ENCODE measurements around the gene ZNF668. TPM values are rescaled to one million over a fixed set of nuclear protein-coding genes. Genes with fewer than 3 reads are reported as not detected.
A peak's percentile ranks its signal among the peaks of the same experiment; 100 is the strongest.

ZNF668 gene
- total RNA-seq, 1 experiment from 2014 or later, result 52.0 TPM

GRCh38 chr16:31063843-31064611, 10.0 kb downstream of the ZNF668 start:
- no peak for DNase-seq (ENCODE audit: low spot score)
- in situ Hi-C loops (cut with HindIII; ENCODE audit: low sequenced_read_pairs), result no loop called here

- in situ Hi-C loops (cut with HindIII; ENCODE audit: low sequenced_read_pairs), result no loop called here
- no peak for DNase-seq (ENCODE audit: low spot score)
Observed at GRCh38 chr16:31063495-31063842, 10.6 kb downstream of the ZNF668 start.

DNA sequence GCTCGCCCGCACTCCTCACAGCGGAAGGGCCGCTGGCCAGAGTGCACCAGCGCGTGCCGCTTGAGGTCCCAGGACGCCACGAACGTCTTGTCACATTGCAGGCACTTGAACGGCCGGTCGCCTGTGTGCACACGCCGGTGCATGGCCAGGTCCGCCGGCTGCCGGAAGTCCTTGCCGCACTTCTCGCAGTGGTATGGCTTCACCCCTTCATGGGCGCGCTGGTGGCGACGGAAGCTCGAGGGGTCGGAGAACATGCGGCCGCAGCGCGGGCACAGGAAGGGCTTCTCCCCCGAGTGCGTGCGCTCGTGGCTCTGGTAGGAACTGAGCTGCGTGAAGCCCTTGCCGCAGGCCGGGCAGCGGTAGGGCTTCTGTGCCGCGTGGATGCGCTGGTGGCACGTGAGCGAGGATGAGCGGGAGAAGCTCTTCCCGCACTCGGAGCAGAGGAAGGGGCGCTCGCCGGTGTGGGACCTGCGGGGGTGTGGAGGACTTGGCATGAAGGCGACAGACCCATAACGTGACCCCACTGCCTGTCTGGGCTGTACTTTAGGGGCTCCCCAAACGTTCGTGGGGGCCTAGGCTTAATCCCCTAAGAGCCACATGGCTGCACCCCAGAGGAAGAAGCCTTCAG, 12.1 kb downstream of the ZNF668 start:
- in situ Hi-C loops (cut with HindIII; ENCODE audit: low sequenced_read_pairs), result no loop called here
- DNase-seq (ENCODE audit: low spot score), result no peak

- in situ Hi-C loops (cut with HindIII; ENCODE audit: low sequenced_read_pairs), result no loop called here
- no peak for DNase-seq (ENCODE audit: low spot score)
Observed at GRCh38 chr16:31061126-31061812, 12.8 kb downstream of the ZNF668 start.

GRCh38 chr16:31055613-31056012, 18.4 kb downstream of the ZNF668 start:
- no peak for DNase-seq (ENCODE audit: low spot score)
- in situ Hi-C loops (cut with HindIII; ENCODE audit: low sequenced_read_pairs), result no loop called here

DNA sequence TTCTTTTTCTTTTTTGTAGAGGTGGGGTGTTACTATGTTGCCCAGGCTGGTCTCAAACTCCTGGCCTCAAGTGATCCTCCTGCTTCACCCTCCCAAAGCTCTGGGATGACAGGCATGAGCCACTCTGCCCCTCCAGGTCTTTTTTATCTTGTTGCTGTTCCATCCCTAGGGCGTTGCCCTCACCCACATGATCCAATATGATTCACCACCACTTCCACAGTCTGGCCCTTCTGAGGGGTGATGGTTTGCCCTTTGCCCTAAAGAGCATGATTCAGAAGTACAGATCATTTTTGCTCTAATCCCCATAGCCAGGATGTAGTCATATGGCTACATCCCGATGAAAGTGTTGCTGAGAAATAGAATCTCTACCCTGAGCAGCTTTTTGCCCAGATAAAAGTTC, 21.9 kb downstream of the ZNF668 start:
- no peak for DNase-seq (ENCODE audit: low spot score)
- in situ Hi-C loops (cut with HindIII; ENCODE audit: low sequenced_read_pairs), result no loop called here

DNA sequence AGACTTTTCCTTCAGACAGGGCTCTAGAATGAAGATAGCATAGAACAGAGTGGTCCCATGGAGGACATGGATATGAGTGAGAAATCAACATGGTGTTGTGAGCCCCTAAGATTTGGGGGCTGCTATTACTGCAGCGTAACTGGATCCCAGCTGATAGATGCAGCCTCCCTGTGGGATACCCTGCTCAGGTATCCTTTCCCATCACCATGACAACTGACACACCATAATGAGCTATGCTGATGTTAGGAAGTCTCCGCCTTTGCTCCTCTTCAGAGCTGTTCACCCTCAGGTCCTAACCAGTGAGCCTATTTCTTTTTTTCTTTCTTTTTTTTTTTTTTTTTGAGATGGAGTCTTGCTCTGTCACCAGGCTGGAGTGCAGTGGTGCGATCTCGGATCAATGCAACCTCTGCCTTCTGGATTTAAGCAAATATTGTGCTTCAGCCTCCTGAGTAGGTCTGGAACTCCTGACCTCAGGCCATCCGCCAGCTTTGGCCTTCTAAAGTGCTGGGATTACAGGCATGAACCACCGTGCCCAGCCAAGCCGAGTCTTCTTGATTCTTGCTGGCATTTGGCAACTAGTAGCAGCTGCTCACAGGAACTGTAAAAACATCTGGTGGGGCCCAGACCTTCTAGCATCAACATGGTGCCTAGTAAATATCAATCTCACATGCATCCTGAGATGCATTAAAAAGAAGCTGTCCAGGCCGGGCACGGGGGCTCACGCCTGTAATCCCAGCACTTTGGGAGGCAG, 23.6 kb downstream of the ZNF668 start:
- in situ Hi-C loops (cut with HindIII; ENCODE audit: low sequenced_read_pairs), result no loop called here
- DNase-seq (ENCODE audit: low spot score), result no peak

DNA sequence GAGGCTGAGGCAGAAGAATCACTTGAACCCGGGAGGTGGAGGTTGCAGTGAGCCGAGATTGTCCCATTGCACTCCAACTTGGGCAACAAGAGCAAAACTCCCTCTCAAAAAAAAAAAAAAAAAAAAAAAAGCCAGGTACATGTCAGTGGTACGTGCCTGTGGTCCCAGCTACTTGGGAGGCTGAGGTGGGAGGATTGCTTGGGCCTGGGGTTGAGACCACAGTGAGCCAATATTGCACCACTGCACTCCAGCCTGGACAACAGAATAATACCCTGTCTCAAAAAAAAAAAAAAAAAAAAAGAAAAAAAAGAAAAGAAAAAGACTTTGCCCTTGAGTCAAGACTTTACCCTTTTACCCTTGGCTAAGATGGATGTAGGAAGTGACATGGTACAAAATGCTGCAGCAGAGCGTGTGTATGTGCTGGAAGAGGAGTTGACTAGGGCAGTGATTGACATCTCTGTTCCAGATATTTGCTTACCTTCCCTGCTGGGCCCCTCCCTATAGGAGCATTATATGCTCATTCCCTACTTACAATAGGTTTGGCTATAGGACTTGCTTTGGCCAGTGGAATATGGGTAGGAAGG, 30.1 kb downstream of the ZNF668 start:
- DNase-seq (ENCODE audit: low spot score), result no peak
- in situ Hi-C loops (cut with HindIII; ENCODE audit: low sequenced_read_pairs), result no loop called here

- in situ Hi-C loops (cut with HindIII; ENCODE audit: low sequenced_read_pairs), result no loop called here
- no peak for DNase-seq (ENCODE audit: low spot score)
Observed at GRCh38 chr16:31043352-31043751, 30.7 kb downstream of the ZNF668 start.

GRCh38 chr16:31042866-31043265, 31.2 kb downstream of the ZNF668 start:
- in situ Hi-C loops (cut with HindIII; ENCODE audit: low sequenced_read_pairs), result no loop called here
- DNase-seq (ENCODE audit: low spot score), result no peak

DNA sequence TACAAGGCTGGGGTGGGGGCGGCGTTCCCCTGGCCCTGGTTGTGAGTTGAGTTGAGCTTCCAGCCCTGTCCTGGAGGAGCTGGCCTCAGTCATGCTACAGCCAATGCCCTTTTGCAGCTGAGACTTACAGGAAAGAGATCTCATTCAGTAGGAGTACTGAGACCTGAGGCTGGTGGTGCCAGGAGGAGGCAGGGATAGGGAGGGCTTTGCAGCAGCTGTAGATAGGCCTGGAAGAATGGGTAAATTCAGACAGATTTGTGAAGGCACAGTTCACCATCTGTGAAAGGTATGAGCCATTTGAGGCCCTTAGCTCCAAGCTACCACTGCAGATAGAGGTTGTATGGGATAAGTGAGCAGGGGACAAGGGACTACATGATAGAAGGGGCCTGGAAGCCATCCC, 35.0 kb downstream of the ZNF668 start:
- DNase-seq (ENCODE audit: low spot score), result no peak
- in situ Hi-C loops (cut with HindIII; ENCODE audit: low sequenced_read_pairs), result no loop called here

GRCh38 chr16:31036691-31037090, 37.3 kb downstream of the ZNF668 start:
- in situ Hi-C loops (cut with HindIII; ENCODE audit: low sequenced_read_pairs), result no loop called here
- DNase-seq (ENCODE audit: low spot score), result no peak

DNA sequence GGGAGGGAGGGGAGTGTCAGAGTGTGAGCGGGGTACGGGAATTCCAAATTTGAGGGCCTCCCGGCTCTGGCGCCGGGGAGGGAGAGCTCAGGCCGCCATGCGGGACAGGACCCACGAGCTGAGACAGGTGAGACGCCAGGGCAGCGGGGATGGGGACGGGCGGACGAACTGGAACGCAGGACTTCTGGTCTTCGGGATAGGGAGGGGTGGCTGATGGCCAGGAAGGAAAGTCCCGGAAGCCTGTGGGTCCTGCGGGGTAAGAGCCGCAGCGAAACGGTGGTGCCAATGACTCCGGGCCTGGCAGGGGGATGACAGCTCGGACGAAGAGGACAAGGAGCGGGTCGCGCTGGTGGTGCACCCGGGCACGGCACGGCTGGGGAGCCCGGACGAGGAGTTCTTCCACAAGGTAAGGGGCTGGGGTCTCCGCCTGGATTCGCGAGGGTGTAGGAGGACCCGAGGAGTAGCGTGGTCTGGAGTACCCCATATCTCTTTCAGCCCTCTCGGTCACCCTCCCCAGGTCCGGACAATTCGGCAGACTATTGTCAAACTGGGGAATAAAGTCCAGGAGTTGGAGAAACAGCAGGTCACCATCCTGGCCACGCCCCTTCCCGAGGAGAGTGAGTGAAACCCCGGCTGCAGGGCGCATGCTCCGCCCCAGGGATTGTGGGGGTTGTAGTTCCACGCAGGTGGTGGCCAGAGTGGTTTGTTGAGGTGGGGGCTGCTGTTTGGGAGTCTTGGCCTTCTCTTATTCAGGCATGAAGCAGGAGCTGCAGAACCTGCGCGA, 40.1 kb downstream of the ZNF668 start:
- DNase-seq (ENCODE audit: low spot score), result peak; percentile 93
- in situ Hi-C loops (cut with HindIII; ENCODE audit: low sequenced_read_pairs), result no loop called here

GRCh38 chr16:31032736-31033708, 41.0 kb downstream of the ZNF668 start, which contains the start of gene STX4:
STX4 (plus strand) TSS chr16:31033558; CDS start chr16:31033806, 248 bp downstream.
- in situ Hi-C loops (cut with HindIII; ENCODE audit: low sequenced_read_pairs), result no loop called here
- DNase-seq (ENCODE audit: low spot score), result peak; percentile 99

GRCh38 chr16:31031276-31031675, 42.8 kb downstream of the ZNF668 start:
- no peak for DNase-seq (ENCODE audit: low spot score)
- in situ Hi-C loops (cut with HindIII; ENCODE audit: low sequenced_read_pairs), result no loop called here

GRCh38 chr16:31029272-31029671, 44.8 kb downstream of the ZNF668 start:
- in situ Hi-C loops (cut with HindIII; ENCODE audit: low sequenced_read_pairs), result no loop called here

DNA sequence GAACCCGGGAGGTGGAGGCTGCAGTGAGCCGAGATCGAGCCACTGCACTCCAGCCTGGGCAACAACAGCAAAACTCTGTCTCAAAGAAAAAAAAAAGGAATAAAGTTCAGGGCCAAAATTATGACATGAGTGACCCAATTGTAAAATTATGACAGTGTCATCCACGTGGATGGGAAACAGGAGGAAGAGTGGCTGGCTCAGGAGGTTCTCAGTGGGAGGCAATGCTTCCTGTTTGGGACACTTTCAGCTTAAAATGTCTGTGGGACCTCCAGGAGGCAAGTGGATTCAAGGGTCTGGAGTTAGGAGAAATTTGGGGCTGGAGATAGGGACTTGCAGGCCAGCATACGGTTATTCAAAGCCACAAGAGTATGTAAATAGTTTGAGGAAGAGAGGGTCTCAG, 48.7 kb downstream of the ZNF668 start:
- DNase-seq (ENCODE audit: low spot score), result no peak
- in situ Hi-C loops (cut with HindIII; ENCODE audit: low sequenced_read_pairs), result no loop called here

More at GRCh38 chr16:31029272-31029671, 44.8 kb downstream of the ZNF668 start:
- DNase-seq (ENCODE audit: low spot score), result no peak

Measured in G401 (cell line).